HCT116 (cell line): ENCODE measurements around the gene INTS1. TPM values are rescaled to one million over a fixed set of nuclear protein-coding genes. Genes with fewer than 3 reads are reported as not detected.
A peak's percentile ranks its signal among the peaks of the same experiment; 100 is the strongest.

ENCODE experiments used
- ATAC-seq: fragments of 200-7000 bp; cut with Tn5 transposase; 2 replicates; pipeline ENCODE4 v1.9.1; 2020; ENCODE audit warnings: mild to moderate bottlenecking, moderate library complexity
- BruUV-seq: library from RNA; stranded (reverse); fragments of 400-500 nt; replicated peaks from 2 replicates; lab custom pipeline; 2021; lab: Mats Ljungman, UMichigan
- CTCF ChIA-PET: fragments of 300-600 bp; sonication (Branson Sonifier 250); formaldehyde crosslinking; loops from one replicate; lab custom pipeline; 2021; ENCODE audit warnings: antibody characterized with exemption; lab: Charles Lee
- POLR2A ChIA-PET: fragments of 300-600, 350-600 bp; sonication (Branson Sonifier 250); formaldehyde crosslinking; loops from one replicate; lab custom pipeline; 2021; ENCODE audit warnings: antibody characterized with exemption; lab: Charles Lee
- RAD21 ChIA-PET, 2 experiments: fragments of 300-600 bp; sonication (Branson Sonifier 250); formaldehyde crosslinking; loops; one replicate each; lab custom pipeline; 2023; ENCODE audit warnings: low total read pairs in 2 of 2; ENCODE audit not compliant: uncharacterized antibody in 2 of 2, unreplicated experiment in 2 of 2, low non-redundant PET in 1 of 2; lab: Charles Lee
- DNase-seq: peaks from one replicate; pipeline ENCODE4 v3.0.0-alpha.2; 2010; ENCODE audit warnings: low read depth, low spot score
- H2AFZ ChIP-seq: fragments of 200-600 bp; shearing (Covaris generic), sonication (generic); 2 replicates; pipeline ENCODE4 v1.6.1; 2017; ENCODE audit warnings: low read depth, mixed run types, mixed read lengths, antibody characterized with exemption, low read length; ENCODE audit not compliant: poor library complexity, severe bottlenecking
- H3K27ac ChIP-seq: 2 replicates; pipeline ENCODE4 v1.5.1; 2012; ENCODE audit warnings: low read depth, low read length
- H3K27me3 ChIP-seq: fragments of 200-600 bp; sonication (generic); 2 replicates; pipeline ENCODE4 v1.6.1; 2016; ENCODE audit warnings: mixed run types, low read length, mixed read lengths; ENCODE audit not compliant: insufficient read depth
- H3K36me3 ChIP-seq, 2 experiments: fragments of 200-500 bp in 1 of 2; fragments of 200-600 bp in 1 of 2; sonication (Bioruptor generic) in 1 of 2; sonication (generic) in 1 of 2; 2 replicates each; pipeline versions ENCODE4 v1.5.1 to v1.6.1; 2014 to 2016; ENCODE audit warnings: low read length in 2 of 2, inconsistent platforms in 1 of 2, mixed read lengths in 1 of 2, mixed run types in 1 of 2; ENCODE audit not compliant: insufficient read depth in 2 of 2, control insufficient read depth in 1 of 2
- H3K4me1 ChIP-seq, 2 experiments: fragments of 200-600 bp in 1 of 2; sonication (generic) in 1 of 2; 2 replicates each; pipeline versions ENCODE4 v1.5.1 to v1.6.1; 2012 to 2017; ENCODE audit warnings: low read length in 2 of 2, inconsistent platforms in 1 of 2, mild to moderate bottlenecking in 1 of 2, mixed read lengths in 1 of 2, mixed run types in 1 of 2, moderate library complexity in 1 of 2; ENCODE audit not compliant: insufficient read depth in 2 of 2, control insufficient read depth in 1 of 2
- H3K4me2 ChIP-seq: fragments of 200-600 bp; sonication (generic); 2 replicates; pipeline ENCODE4 v1.6.1; 2017; ENCODE audit warnings: mixed run types, low read length, mixed read lengths
- H3K4me3 ChIP-seq, 2 experiments: fragments of 200-600 bp in 1 of 2; sonication (generic) in 1 of 2; replicated peaks in 1 of 2; 2 replicates each; pipeline ENCODE4 v1.5.1; 2011 to 2016; ENCODE audit warnings: low read length in 2 of 2, control low read depth in 1 of 2, low read depth in 1 of 2, mild to moderate bottlenecking in 1 of 2, mixed read lengths in 1 of 2, mixed run types in 1 of 2
- H3K79me2 ChIP-seq: fragments of 200-600 bp; sonication (generic); 2 replicates; pipeline ENCODE4 v1.6.1; 2017; ENCODE audit warnings: mild to moderate bottlenecking, mixed run types, low read length, moderate library complexity, mixed read lengths; ENCODE audit not compliant: insufficient read depth
- H3K9ac ChIP-seq: fragments of 200-600 bp; sonication (generic); 2 replicates; pipeline ENCODE4 v1.6.1; 2016; ENCODE audit warnings: low read length, mixed read lengths
- H3K9me2 ChIP-seq: fragments of 200-600 bp; sonication (generic), shearing (Covaris generic); 2 replicates; pipeline ENCODE4 v1.6.1; 2017; ENCODE audit warnings: mixed run types, mild to moderate bottlenecking, moderate library complexity; ENCODE audit not compliant: insufficient read depth
- H3K9me3 ChIP-seq, 2 experiments: fragments of 200-500 bp in 1 of 2; fragments of 200-600 bp in 1 of 2; sonication (Bioruptor generic) in 1 of 2; sonication (generic) in 1 of 2; 2 replicates each; pipeline ENCODE4 v1.6.1; 2014 to 2017; ENCODE audit warnings: low read length in 2 of 2, mixed read lengths in 2 of 2, inconsistent platforms in 1 of 2, low read depth in 1 of 2, mild to moderate bottlenecking in 1 of 2, mixed run types in 1 of 2, moderate library complexity in 1 of 2; ENCODE audit not compliant: control insufficient read depth in 1 of 2, insufficient read depth in 1 of 2
- H4K20me1 ChIP-seq: fragments of 200-600 bp; sonication (generic), shearing (Covaris generic); 2 replicates; pipeline ENCODE4 v1.6.1; 2017; ENCODE audit warnings: mixed run types, mild to moderate bottlenecking, moderate library complexity; ENCODE audit not compliant: insufficient read depth
- ATF3 ChIP-seq: IDR thresholded peaks from 2 replicates; pipeline ENCODE4 v1.6.1; 2012
- CBX3 ChIP-seq: IDR thresholded peaks from 2 replicates; pipeline ENCODE4 v1.6.1; 2012; ENCODE audit warnings: low read depth
- ELF1 ChIP-seq: IDR thresholded peaks from 2 replicates; pipeline ENCODE4 v1.6.1; 2012; ENCODE audit warnings: low read depth, borderline replicate concordance
- EZH2phosphoT487 ChIP-seq: fragments of 200-600 bp; IDR thresholded peaks from 2 replicates; pipeline ENCODE4 v1.6.1; 2018; ENCODE audit warnings: antibody characterized with exemption, borderline replicate concordance
- FOSL1 ChIP-seq: IDR thresholded peaks from 2 replicates; pipeline ENCODE4 v1.6.1; 2012; ENCODE audit warnings: low read depth
- JUND ChIP-seq: IDR thresholded peaks from 2 replicates; pipeline ENCODE4 v1.6.1; 2012
- SIN3A ChIP-seq: IDR thresholded peaks from 2 replicates; pipeline ENCODE4 v1.6.1; 2012; ENCODE audit warnings: low read depth
- SP1 ChIP-seq: IDR thresholded peaks from 2 replicates; pipeline ENCODE4 v1.6.1; 2012; ENCODE audit warnings: low read depth
- intact Hi-C: fragments of 100-400 bp; cut with micrococcal nuclease; formaldehyde crosslinking; loops from 2 replicates; pipeline ENCODE4 v1.10.0; 2022
- total RNA-seq: library from RNA; stranded (reverse); gene quantifications from one replicate; pipeline ENCODE4 v1.2.1, GENCODE V29; 2021; ENCODE audit not compliant: unreplicated experiment
- TF ChIP-seq, protein P1 (sequence below): IDR thresholded peaks from 2 replicates; pipeline ENCODE4 v1.6.1; 2011; ENCODE audit warnings: mild to moderate bottlenecking, low read length, moderate library complexity; ENCODE audit not compliant: insufficient replicate concordance; ENCODE audit errors: extremely low read depth
- TF ChIP-seq, protein P2 (sequence below): IDR thresholded peaks from 2 replicates; pipeline ENCODE4 v1.6.1; 2012

The INTS1 gene
- total RNA-seq, 1 experiment from 2014 or later, result 167 TPM

DNA sequence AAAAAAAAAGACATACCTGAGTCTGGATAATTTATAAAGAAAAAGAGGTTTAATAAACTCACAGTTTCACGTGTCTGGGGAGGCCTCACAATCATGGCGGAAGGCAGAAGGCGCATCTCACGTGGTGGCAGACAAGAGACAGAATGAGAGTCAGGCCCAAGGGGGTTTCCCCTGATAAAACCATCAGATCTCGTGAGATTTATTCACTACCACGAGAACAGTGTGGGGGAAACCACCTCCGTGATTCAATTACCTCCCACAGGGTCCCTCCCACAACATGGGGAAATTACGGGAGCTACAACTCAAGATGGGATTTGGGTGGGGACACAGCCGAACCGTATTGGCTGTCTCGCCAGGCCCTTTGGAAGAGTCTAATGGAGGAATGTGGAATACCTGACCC is 17.3 kb upstream of the INTS1 start:
- POLR2A ChIA-PET, result no interaction called here

DNA sequence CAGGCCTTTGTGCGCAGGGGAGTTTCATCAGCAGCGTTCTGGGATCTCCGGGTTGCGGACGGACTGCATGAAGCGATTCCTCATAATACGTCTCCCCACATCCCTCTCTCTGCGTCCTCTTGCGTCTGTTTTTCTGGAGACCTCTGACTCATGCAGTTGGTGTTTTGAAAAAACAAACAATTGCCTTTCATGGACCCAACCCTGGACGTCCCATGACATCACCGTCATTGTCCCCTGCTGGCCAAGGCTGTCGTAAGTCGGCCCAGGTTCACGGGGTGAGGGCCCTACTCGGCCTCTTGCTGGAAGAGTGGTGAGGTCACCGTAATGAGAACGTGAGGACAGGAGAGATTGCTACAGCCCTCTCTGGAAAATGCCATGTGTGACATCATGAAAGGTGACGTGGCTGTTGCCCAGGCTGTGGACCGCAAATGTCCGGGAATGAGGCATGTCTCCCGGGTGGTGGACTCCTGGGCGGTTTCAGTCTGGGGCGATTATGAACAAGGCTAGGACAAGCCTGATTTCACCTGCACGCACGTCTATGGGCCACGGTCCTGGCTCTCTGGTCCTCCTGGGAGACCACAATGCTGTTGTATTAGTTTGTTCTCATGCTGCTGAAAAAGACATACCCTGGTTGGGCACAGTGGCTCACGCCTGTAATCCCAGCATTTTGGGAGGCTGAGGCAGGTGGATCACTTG is 16.5 kb upstream of the INTS1 start:
- peak overlapping the region; percentile 56 for H3K4me2 ChIP-seq
- ChIA-PET RAD21 (no interaction called here), CTCF (no interaction called here), POLR2A (no interaction called here)
- H2AFZ ChIP-seq, result peak overlapping the region; percentile 13
- DNase-seq, result peak; percentile 80
- no peaks in the 10 kb centered on the region for H3K27me3 ChIP-seq
- no peaks in the 10 kb centered on the region for H3K79me2 ChIP-seq
- H3K27ac ChIP-seq, result peak overlapping the region; percentile 13; the same call in 1 of the 2 replicates
- H3K9ac ChIP-seq, result peak overlapping the region; percentile 28
- H4K20me1 ChIP-seq, result no peaks in the 10 kb centered on the region
- H3K4me1 ChIP-seq, result peaks cover 12 to 22% of the 10 kb centered on the region in 2 experiments
- TF ChIP-seq CBX3 (peak; percentile 32; the same call in 1 of the 2 replicates), ATF3 (no peak), SIN3A (no peak), SP1 (peak; percentile 29; the same call in 1 of the 2 replicates), ELF1 (no peak), FOSL1 (0 out of 2 replicates have a peak, but pooled peaks have one; percentile 43), JUND (peak; percentile 60; the same call in 1 of the 2 replicates)
- TF ChIP-seq, protein P1, sequence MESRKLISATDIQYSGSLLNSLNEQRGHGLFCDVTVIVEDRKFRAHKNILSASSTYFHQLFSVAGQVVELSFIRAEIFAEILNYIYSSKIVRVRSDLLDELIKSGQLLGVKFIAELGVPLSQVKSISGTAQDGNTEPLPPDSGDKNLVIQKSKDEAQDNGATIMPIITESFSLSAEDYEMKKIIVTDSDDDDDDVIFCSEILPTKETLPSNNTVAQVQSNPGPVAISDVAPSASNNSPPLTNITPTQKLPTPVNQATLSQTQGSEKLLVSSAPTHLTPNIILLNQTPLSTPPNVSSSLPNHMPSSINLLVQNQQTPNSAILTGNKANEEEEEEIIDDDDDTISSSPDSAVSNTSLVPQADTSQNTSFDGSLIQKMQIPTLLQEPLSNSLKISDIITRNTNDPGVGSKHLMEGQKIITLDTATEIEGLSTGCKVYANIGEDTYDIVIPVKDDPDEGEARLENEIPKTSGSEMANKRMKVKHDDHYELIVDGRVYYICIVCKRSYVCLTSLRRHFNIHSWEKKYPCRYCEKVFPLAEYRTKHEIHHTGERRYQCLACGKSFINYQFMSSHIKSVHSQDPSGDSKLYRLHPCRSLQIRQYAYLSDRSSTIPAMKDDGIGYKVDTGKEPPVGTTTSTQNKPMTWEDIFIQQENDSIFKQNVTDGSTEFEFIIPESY, result no peak
- TF ChIP-seq, protein P2, sequence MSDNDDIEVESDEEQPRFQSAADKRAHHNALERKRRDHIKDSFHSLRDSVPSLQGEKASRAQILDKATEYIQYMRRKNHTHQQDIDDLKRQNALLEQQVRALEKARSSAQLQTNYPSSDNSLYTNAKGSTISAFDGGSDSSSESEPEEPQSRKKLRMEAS, result 0 out of 2 replicates have a peak, but pooled peaks have one; percentile 41
- BruUV-seq, result no TSS peak
- no peaks in the 10 kb centered on the region for H3K36me3 ChIP-seq
- peaks cover 3% of the 10 kb centered on the region in 2 experiments; a peak in 1 of 4 replicates for H3K9me3 ChIP-seq
- H3K4me3 ChIP-seq, result 0 out of 4 replicates have a peak overlapping the region, but pooled peaks of 1 of the 2 experiments have one; percentile 0
- H3K9me2 ChIP-seq, result no peaks in the 10 kb centered on the region
- peak; percentile 87 for ATAC-seq
- intact Hi-C loops, result no loop called here

More for the DNA sequence above, 17.3 kb upstream of the INTS1 start:
- RAD21 ChIA-PET, result no interaction called here
- Histone ChIP-seq H3K9me3 (peaks cover 3% of the 10 kb centered on the region in 2 experiments; a peak in 1 of 4 replicates), H3K36me3 (no peaks in the 10 kb centered on the region), H3K27ac (no peak overlapping the region), H3K27me3 (no peaks in the 10 kb centered on the region), H3K4me2 (no peak overlapping the region), H3K4me3 (no peak overlapping the region), H3K4me1 (peaks cover 16 to 27% of the 10 kb centered on the region in 2 experiments), H3K9ac (no peak overlapping the region), H4K20me1 (no peaks in the 10 kb centered on the region), H3K79me2 (no peaks in the 10 kb centered on the region), H2AFZ (no peak overlapping the region), H3K9me2 (no peaks in the 10 kb centered on the region)
- BruUV-seq, result no TSS peak
- intact Hi-C loops, result no loop called here
- no peak for ATAC-seq
- no peak for DNase-seq
- TF ChIP-seq SIN3A (no peak), EZH2phosphoT487 (no peak)
- TF ChIP-seq, all 23 proteins: peak for 0
- CTCF ChIA-PET, result no interaction called here
